ENCODE results near the gene S100A9.

The S100A9 gene

GRCh38 chr1:153358691-153358975 is 979 bp downstream of the S100A9 start:
- in situ Hi-C loops (cut with HindIII; ENCODE audit: low sequenced_read_pairs) = loop anchor here (10.0 kb wide), 2 partner anchors 136 to 216 kb away; no protein-coding TSS in a partner anchor

GRCh38 chr1:153359241-153359640 is 1.6 kb downstream of the S100A9 start:
- in situ Hi-C loops (cut with HindIII; ENCODE audit: low sequenced_read_pairs) = loop anchor here (10.0 kb wide), 2 partner anchors 136 to 216 kb away; no protein-coding TSS in a partner anchor

- in situ Hi-C loops (cut with HindIII; ENCODE audit: low sequenced_read_pairs) = no loop called here
Observed at GRCh38 chr1:153360190-153360589, 2.5 kb downstream of the S100A9 start.

GRCh38 chr1:153360592-153361479 is 3.2 kb downstream of the S100A9 start:
- in situ Hi-C loops (cut with HindIII; ENCODE audit: low sequenced_read_pairs) = no loop called here

- in situ Hi-C loops (cut with HindIII; ENCODE audit: low sequenced_read_pairs) = no loop called here
Observed at GRCh38 chr1:153361480-153362109, 3.9 kb downstream of the S100A9 start.

GRCh38 chr1:153362187-153362775 is 4.6 kb downstream of the S100A9 start:
- in situ Hi-C loops (cut with HindIII; ENCODE audit: low sequenced_read_pairs) = no loop called here

- in situ Hi-C loops (cut with HindIII; ENCODE audit: low sequenced_read_pairs) = no loop called here
Observed at GRCh38 chr1:153363641-153364040, 6.0 kb downstream of the S100A9 start.

- in situ Hi-C loops (cut with HindIII; ENCODE audit: low sequenced_read_pairs) = no loop called here
Observed at GRCh38 chr1:153364156-153364555, 6.5 kb downstream of the S100A9 start.

- in situ Hi-C loops (cut with HindIII; ENCODE audit: low sequenced_read_pairs) = no loop called here
Observed at GRCh38 chr1:153364766-153365666, 7.4 kb downstream of the S100A9 start.

- in situ Hi-C loops (cut with HindIII; ENCODE audit: low sequenced_read_pairs) = no loop called here
Observed at GRCh38 chr1:153365696-153366095, 8.0 kb downstream of the S100A9 start.

GRCh38 chr1:153366261-153366660 is 8.6 kb downstream of the S100A9 start:
- in situ Hi-C loops (cut with HindIII; ENCODE audit: low sequenced_read_pairs) = no loop called here

GRCh38 chr1:153367090-153367489 is 9.4 kb downstream of the S100A9 start:
- in situ Hi-C loops (cut with HindIII; ENCODE audit: low sequenced_read_pairs) = no loop called here

GRCh38 chr1:153368495-153368894 is 10.8 kb downstream of the S100A9 start:
- in situ Hi-C loops (cut with HindIII; ENCODE audit: low sequenced_read_pairs) = no loop called here

- in situ Hi-C loops (cut with HindIII; ENCODE audit: low sequenced_read_pairs) = no loop called here
Observed at GRCh38 chr1:153370146-153370545, 12.5 kb downstream of the S100A9 start.

GRCh38 chr1:153371231-153371630 is 13.6 kb downstream of the S100A9 start:
- in situ Hi-C loops (cut with HindIII; ENCODE audit: low sequenced_read_pairs) = no loop called here

GRCh38 chr1:153372571-153372970 is 14.9 kb downstream of the S100A9 start:
- in situ Hi-C loops (cut with HindIII; ENCODE audit: low sequenced_read_pairs) = no loop called here

GRCh38 chr1:153374071-153374470 is 16.4 kb downstream of the S100A9 start:
- in situ Hi-C loops (cut with HindIII; ENCODE audit: low sequenced_read_pairs) = no loop called here

GRCh38 chr1:153375511-153375910 is 17.9 kb downstream of the S100A9 start, which contains the start of gene S100A12:
TSS of gene S100A12 (minus strand) at chr1:153375621. CDS start at chr1:153374592, 1,029 bp downstream.
- in situ Hi-C loops (cut with HindIII; ENCODE audit: low sequenced_read_pairs) = no loop called here

- in situ Hi-C loops (cut with HindIII; ENCODE audit: low sequenced_read_pairs) = no loop called here
Observed at GRCh38 chr1:153379591-153379990, 21.9 kb downstream of the S100A9 start.

- in situ Hi-C loops (cut with HindIII; ENCODE audit: low sequenced_read_pairs) = no loop called here
Observed at GRCh38 chr1:153380711-153381110, 23.1 kb downstream of the S100A9 start.

All from DLD1 (cell line).